ENCODE measurements around the gene CNTNAP5.

The CNTNAP5 gene

DNA sequence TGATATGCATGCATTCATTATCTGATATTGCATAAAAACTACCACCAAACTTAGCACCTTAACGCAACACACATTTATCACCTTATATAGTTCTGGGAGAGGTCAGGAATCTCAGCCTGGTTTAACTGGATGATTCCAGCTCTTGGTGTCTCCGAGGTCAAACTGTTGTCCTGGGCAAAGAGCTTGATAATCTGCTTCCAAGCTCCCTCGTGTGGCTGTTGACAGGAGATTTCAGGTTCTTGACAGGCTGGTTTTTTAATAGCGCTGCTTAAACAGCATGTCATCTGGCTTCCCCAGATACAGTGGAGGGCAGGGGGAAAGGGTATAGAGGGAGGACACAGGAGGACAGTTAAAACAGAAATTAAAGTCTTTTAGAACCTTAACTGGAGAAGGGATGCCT, 785.0 kb downstream of the CNTNAP5 start:
- no peak for DNase-seq (ENCODE audit: low read depth in 2 of 2)

DNA sequence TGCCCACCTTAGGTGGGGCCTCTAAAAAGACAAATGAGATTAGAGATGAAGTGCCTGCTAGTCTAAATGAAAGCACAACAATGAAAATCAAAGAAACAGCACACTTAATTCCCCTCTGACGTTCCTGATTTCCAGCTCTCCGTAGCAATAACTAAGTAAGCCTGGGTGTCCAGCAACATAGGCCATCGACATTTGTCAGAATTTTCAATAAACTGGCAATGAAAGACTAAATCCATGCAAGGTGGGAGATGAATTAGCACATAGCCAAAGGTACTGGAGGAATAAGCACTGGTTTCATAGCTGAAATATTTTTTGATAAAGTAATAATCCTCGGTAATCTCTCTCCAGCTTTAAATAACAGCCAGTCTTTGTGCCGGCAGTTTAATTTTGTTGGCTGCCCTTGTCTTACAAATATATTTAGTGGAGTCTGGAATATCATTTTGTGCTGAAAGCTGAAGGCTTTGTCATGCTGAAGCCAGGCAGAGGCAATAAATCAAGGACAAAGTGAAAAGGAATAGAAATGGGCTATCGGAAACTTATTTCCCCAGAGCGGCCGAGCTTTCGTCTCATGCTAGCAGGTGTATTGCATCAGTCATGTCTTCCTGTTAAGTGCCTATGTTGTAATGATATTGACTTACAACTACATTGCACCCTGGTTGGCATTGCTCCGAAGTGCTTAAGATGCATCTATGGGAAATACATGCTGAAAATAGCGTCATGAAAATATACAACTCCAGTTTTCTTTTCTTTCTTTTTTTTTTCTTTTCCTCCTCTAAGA, 790.1 kb downstream of the CNTNAP5 start:
- no peak for DNase-seq (ENCODE audit: low read depth in 2 of 2)

DNA sequence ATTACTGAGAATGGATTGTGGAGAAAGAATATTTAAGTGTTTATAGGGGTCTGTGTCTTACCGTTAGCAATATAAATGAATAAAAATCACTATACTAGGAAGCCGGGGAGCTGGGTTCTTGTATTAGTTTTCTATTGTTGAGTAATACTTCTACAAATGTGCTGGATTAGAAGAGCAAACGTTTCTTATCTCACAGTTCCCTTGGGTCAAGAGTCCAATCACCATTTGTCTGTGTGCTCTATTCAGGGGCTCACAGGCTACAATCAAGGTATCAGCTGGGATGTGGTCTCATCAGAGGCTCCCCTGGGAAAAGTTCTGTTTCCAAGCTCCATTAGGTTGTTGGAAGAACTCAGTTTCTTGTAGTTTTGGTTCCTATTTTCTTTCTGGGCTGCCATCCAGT, 790.9 kb downstream of the CNTNAP5 start:
- no peak for DNase-seq (ENCODE audit: low read depth in 2 of 2)

DNA sequence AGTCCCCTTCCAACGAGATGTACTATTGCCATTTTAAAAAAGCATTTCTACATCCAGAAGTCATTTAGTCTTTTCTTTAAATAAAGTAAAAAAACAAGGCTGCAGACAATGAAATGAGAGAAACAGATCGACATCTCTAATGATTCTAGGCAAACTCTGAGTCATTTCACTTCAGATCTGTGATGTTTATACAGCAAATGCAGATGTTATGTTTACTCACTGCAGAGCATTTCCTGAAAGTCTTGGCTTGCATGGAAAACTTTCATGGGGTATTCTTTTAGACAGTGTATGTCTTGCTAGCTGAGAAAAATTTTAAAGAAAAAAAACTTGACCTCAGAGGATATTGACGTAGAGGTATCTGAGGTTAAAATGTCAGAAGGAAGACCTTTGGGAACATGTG, 797.4 kb downstream of the CNTNAP5 start:
- no peak for DNase-seq (ENCODE audit: low read depth in 2 of 2)

DNA sequence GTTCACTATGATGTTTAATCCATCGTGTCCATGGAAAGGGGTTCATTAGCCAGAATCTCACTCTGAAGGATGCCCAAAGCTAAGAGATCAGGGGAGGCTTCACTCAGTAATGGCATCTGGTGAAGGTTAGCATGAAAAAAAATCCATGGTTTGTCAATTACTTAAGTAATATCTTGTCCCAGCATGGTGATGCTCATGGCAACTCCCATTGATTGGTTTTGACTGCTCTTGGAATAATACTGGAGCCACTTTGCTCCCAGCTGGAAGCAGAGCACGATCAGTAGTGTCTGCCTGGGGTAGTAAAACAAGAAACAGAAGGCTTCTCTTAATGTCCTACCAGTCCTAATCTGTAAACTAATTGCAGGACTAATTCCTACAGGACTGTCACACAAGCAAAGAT, 799.4 kb downstream of the CNTNAP5 start:
- no peak for DNase-seq (ENCODE audit: low read depth in 2 of 2)

DNA sequence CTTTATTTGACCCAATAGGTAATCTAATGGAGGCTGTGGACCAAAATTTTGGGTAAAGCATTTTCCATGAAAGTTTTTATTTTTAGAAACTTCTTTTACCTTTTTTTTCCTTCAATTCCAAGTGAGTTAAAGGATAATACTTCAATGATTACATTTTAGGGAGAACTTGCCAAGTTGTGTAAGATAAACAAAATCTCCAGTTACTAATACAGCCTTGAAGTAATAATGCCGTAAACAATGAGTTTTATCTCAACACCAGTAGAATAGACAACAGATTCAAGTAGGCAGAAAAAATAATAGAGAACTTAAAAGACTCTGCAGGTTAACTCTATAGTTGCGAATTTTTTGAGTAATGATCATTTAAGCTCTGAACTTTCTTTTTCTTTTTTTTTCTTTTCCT, 807.4 kb downstream of the CNTNAP5 start:
- DNase-seq (ENCODE audit: low read depth in 2 of 2): no peak

DNA sequence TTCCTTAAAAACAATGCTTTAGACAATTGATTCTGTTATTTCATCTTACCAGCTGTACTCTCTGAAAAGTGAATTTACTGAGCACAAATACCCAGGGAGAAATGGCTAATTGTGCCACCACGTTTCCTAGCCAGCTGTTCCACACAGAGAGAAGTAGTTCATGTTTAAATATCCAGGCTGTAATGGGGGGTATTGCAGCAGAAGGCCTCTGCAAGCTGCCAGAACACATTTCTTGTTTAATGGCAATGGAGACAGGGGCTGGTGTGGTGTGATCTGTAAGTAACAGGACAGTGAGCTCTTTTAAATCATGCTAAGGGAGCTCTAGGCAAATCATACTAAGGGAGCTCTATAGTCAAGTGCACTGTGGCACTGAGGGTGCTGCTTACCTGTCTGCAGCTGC, 809.2 kb downstream of the CNTNAP5 start:
- DNase-seq (ENCODE audit: low read depth in 2 of 2): no peak

DNA sequence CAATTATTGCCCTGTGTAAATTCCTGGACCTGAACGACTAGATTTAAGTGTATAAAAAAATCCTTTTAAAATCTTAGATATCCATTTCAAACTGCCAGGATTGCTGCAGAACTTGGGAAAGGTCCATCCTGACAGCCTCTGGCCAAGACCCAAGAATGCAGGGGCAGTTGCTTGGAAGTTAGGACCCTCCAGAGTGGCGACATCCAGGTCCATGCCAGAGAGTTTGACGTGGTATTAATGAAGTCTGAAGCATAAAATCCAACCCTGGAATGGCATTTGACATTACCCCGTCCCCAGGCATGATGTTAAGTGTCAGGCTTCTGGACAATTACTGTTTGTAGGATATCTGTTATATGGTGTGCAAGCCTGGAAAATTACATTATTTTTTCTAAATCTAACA, 810.2 kb downstream of the CNTNAP5 start:
- DNase-seq (ENCODE audit: low read depth in 2 of 2): no peak

DNA sequence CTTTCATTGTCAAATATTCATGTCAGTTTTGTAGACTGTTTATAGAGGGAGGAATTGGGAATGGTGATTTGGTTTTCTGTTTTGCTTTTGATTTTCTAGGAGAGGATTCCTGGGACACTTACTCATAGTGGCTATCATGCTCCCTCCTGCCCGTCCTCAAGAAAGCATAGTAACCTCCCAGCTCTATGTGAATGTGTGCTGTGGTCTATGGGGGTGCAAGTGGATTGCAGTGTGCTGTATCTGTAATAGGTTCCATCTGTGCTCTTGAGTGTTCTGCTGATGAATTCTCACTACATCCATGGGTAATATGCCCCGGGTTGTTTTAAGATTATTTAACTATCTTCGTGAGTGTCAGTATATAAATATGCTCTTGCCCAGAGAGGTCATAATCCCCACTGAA, 811.3 kb downstream of the CNTNAP5 start:
- DNase-seq (ENCODE audit: low read depth in 2 of 2): no peak

DNA sequence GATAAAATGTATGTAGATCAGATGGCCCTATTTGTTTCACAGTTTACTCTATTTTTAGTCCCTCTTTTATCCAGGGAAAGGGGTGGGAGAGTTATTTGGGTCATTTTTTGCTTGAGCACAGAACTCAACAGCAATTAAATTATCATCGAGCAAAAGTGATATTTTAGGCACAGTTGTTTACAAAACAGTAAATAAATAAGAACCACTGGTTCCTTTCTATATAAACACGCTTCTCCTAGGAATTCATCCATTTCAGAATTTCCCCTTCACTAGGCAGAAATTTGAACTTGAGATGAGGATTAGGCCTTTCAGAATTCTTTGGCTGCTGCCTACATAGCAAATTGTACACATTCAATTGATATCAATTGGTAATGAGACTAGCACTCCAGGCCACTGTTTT, 812.4 kb downstream of the CNTNAP5 start:
- DNase-seq (ENCODE audit: low read depth in 2 of 2): no peak

DNA sequence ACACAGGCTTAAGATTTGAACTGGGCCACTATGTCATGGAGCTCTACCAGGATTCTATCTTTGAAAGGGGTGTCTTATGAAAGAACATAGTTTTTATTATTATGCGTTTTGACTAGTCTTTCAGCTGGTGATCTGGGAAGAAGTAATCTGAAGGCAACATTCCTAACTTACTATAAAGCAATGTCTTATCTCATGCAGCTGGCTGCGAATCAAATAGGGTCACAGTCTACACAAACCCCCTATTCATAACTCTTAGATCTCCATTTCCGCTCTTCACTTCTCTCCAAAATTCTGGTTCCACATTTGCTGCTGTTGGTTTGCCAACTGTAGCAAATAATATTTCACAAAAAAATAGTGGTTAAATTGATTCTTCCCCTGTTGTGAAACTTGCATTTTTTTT, 813.3 kb downstream of the CNTNAP5 start:
- no peak for DNase-seq (ENCODE audit: low read depth in 2 of 2)

DNA sequence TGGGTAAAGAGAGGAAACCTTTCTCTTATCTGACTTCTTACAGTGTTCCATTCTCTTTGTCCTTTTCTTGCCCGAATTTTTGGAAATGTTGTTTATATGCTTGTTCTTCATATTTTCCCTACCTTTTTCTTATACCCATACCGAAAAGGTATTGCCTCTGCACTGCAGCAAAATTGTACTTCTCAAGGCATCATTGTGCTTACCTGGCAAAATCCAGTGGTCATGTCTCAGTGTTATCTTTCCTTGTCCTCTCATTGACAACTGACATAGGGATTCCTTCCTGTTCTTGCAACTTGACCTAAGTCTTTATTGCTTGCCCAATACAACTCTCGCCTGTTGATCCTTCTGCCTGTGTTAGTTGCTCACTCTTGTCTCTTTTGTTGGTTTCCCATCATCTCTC, 842.2 kb downstream of the CNTNAP5 start:
- DNase-seq (ENCODE audit: low read depth in 2 of 2): no peak

DNA sequence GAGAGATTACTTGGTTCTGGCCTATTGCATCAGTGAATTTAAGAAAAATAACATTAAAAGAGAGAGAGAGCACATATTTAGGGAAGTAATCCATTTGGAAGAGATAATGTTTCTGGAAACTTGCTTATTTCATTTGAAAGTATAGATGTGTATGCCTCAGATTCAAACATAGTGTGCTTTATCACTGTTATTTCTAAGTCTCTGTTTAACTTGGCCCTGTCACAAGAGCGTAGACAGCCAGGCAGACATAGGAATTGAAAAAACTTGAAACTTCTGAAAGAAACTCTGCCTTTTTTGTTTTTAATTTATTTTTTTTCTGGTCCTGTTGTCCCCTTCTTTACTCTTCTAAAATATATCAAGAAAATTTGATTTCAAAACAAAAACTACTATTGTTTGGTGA, 849.1 kb downstream of the CNTNAP5 start:
- DNase-seq (ENCODE audit: low read depth in 2 of 2): no peak

DNA sequence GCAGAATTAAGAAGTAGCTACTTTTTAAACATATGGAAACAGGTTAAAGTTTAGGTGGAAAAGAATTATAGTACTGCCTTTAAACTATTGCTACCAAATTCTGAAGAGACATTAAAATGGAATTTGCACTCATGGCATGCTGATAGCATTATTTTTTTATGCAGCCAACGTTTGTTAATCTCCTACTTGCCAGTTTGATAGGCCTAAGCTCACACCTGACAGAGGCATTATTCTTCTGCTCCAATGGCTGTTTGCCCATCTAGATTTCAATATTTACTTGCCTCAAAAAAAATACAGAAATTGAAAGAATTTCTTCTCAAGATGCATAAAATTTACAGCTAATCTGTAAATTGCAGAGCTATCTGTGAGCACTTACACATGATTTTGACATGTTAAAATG, 849.6 kb downstream of the CNTNAP5 start:
- no peak for DNase-seq (ENCODE audit: low read depth in 2 of 2)

DNA sequence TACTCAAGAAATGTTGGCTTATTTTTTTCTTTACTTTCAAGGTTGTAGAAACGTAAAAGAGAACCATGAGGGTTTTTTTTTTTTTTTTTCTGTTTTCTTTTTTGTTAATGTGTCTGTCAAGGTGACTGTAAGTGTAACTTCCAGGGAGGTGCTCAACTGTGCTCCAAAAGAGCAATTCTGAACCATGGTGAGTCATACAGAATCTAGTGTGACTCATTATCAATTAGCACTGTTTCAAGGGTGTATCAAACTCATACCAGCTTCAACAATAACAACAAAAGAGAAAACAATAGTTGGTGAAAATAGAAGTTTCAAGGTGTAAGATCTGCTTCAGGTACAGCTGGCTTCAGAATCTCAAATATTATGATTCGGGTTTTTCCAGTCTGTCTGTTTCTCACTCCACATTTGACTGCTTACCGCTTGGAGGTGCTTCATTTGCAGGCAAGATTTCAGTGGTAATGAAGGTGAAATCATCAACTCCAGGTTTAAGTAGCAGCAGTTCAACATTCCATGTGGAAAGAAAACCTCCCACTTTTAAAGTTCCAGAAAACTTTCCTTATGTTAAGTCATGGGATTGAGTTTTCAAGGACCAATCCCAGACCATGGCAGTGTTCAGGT, 850.6 kb downstream of the CNTNAP5 start:
- no peak for DNase-seq (ENCODE audit: low read depth in 2 of 2)

DNA sequence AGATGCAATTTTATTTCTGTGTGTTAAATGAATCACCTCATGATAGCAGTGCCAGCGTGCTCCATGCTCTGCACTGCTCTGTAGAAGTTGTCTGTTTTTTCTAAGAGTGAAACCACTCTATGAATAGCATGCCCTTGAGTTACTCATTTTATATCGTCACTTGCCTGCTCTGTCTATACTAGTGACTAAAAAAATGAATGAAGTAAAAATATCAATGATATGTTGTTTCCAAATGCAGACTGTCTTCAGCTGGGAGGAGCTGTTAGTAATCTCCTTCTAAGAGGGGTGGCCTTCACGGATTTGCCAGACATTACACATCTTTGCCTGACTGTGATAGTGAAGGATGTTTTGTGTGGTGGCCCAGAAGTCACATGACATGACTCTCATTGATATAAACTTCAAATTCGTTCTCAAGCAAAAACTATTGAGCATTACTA, 852.1 kb downstream of the CNTNAP5 start:
- DNase-seq (ENCODE audit: low read depth in 2 of 2): no peak

DNA sequence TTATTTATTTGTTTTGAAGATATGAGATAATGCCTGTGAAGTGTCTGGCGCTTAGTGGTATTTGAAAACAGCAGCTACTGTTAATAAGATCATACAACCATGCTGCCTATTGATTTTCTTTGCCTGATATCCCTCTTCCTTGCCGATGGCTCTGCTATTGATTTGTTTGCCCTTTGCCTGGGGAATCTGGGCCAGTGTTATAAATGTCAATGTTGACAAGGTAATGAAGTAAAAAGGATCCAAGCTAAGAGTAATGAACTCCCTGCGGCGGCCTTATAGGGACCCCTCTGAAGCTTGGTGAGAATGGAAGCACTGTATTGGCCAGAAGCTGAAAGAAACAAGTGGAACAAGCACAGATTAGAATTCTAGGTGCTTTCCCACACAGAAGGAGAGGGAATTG, 854.6 kb downstream of the CNTNAP5 start:
- DNase-seq (ENCODE audit: low read depth in 2 of 2): no peak

DNA sequence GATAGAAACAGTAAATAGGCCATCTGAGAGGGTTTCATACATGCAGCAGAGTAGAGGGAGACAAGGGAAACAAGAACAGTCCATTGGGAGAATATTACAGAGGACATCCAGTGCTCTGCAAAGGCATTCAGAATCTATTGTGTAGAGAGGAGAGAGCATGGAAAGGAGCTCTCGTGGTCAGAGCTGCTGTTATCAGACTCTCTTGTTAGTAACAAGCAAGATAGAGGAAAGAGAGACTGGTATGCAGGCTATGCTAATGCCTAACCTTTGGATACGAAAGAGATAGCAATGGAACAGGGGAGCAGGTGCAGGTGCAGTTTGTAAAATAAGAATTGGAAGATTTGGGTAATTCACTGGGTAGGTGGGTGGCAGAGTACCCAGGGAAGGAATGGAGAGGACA, 855.9 kb downstream of the CNTNAP5 start:
- DNase-seq (ENCODE audit: low read depth in 2 of 2): no peak

DNA sequence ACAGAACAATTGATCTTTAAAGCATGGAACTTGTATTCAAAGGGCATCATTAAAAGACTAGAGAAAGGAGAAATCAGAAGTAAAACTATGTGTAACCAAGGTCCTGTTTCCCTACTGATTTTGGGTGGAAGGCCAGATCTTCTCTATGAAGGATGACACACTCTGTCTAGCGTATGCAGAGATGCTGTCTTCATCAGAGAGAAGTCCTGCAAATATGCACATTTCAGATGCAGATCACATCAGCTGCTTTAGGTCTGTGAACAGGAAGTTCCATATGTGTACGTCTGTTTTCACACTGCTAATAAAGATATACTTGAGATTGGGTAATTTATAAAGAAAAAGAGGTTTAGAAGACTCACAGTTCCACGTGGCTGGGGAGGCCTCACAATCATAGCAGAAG, 857.3 kb downstream of the CNTNAP5 start:
- DNase-seq (ENCODE audit: low read depth in 2 of 2): no peak

DNA sequence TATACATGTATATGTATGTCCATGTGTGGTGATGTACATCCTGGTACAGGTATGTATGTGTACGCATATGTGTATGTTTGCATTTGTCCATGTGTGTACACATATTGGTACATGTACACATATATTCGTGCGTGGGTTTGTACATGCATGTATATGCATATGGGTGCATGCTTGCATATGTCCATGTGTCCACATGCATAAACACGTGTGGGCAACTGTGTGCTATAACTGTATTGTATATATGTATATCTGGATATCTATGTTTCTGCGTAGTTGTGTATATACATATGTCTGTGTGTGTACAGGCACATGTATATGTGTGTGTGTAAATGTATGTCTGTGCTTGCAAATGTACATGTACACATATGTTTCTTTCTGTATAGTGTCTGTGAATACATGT, 858.5 kb downstream of the CNTNAP5 start:
- no peak for DNase-seq (ENCODE audit: low read depth in 2 of 2)

DNA sequence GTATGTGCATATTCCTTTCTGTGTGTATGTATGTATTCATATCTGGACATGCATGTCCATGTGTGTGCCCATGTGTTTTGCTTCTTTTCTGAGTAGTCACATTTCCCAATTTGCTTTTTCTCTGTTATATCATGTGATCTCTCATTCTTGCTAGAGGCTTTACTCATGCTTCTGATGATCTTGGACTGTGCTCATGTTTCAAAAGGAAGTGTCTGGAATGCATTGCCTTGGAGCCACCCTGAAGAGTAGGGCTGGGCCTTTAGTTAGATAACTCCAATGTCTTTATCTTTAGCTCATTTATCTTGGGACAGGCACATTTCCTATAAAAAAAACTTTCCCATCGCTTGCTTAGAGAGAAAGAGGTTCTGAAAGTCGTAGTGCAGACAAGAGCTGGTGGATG, 859.2 kb downstream of the CNTNAP5 start:
- DNase-seq (ENCODE audit: low read depth in 2 of 2): no peak

DNA sequence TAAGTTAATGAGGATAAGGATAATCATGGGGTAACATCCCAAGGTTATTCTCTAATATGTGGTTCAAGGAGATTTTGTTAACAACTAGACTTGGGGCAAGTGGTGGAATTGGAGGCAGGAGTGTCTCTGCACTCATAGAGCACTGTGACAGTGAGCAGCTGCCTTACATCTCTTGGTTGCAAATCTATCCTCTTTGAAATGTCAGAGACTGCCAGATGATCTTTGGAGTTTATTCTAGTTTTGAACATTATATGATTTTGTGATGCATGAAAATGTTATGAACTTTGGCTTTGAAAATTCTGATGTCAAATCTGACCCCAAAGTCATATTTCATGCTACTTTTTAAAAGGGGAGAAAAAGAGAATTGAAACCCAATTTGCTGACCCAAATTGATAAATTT, 861.1 kb downstream of the CNTNAP5 start:
- DNase-seq (ENCODE audit: low read depth in 2 of 2): no peak

DNA sequence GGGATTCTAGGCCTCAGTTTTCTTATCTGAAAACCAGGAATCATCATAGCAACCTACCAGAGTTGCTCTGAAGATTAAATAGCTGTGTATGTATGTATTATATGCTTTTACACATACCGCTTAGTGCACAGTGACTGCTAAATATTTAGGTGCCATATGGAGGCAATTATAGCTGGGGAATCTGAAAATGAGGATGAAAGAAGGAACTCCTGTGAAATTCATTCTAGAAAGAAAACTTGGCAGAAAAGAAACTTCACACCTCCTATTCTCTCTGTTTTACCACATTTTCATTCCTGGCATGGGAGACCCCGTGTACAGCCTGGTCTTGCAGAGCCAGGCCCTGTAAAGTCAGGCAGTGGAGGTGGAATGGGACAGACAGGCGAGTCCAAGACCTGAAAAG, 862.4 kb downstream of the CNTNAP5 start:
- DNase-seq (ENCODE audit: low read depth in 2 of 2): no peak

DNA sequence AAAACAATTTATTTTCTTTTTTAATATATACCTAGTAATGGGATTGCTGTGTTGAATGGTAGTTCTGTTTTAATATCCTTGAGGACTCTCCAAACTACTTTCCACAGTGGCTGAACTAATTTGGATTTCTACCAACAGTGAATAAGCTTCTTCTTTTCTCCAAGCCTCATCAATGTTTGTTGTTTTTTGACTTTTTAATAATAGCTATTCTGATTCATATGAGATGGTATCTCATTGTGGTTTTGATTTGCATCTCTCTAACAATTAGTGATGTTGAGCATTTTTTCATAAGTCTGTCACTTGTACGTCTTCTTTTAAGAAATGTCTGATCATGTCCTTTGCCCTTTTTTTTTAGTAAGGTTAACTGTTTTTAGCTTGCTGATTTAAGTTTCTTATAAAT, 863.3 kb downstream of the CNTNAP5 start:
- no peak for DNase-seq (ENCODE audit: low read depth in 2 of 2)

Measured in stimulated activated CD8-positive, alpha-beta memory T cell treated with anti-CD3 and anti-CD28 coated beads, Interleukin-15, amount 100 ng/mL, for 4 hours (primary cell).